ENCODE measurements around the gene PRICKLE1. TPM values are rescaled to one million over a fixed set of nuclear protein-coding genes. Genes with fewer than 3 reads are reported as not detected.

The PRICKLE1 gene
- total RNA-seq, 1 donor from 2014 or later = 6.4 TPM

DNA sequence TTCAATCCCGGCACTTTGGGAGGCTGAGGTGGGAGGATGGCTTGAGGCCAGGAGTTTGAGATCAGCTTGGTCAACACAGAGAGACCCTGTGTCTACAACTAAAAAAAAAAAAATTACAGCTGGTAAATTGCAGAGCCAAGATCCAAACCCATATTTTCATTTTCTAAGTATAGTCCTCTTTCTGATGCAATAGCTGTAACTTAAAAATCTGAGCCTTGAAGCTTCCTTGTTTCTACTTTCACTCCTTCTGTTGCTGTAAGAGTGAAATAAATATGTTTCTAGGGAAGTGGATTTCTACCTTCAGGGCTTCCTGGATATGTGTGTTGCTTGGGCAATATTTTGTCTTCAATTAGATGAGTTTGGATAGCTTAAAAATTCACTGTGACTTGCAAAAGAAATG lies 42.0 kb upstream of the PRICKLE1 start:
- Mint-ChIP-seq H3K9me3 (ENCODE audit: unreplicated experiment) (no peaks in the 10 kb centered on the region), H3K27me3 (ENCODE audit: unreplicated experiment) (no peaks in the 10 kb centered on the region), H3K36me3 (ENCODE audit: unreplicated experiment) (no peaks in the 10 kb centered on the region), H3K27ac (ENCODE audit: unreplicated experiment) (no peak overlapping the region), H3K4me1 (ENCODE audit: low read depth, unreplicated experiment) (no peaks in the 10 kb centered on the region), H3K4me3 (ENCODE audit: unreplicated experiment) (no peak overlapping the region)
- DNase-seq = no peak
- no peak for TF ChIP-seq CTCF (IDR thresholded peaks at IDR 0.05; ENCODE audit: partially characterized antibody, unreplicated experiment)

GRCh38 chr12:42630314-42630713 lies 40.8 kb upstream of the PRICKLE1 start:
- Mint-ChIP-seq H3K27me3 (ENCODE audit: unreplicated experiment) (no peaks in the 10 kb centered on the region), H3K4me1 (ENCODE audit: low read depth, unreplicated experiment) (no peaks in the 10 kb centered on the region), H3K27ac (ENCODE audit: unreplicated experiment) (no peak overlapping the region), H3K9me3 (ENCODE audit: unreplicated experiment) (no peaks in the 10 kb centered on the region), H3K4me3 (ENCODE audit: unreplicated experiment) (no peak overlapping the region), H3K36me3 (ENCODE audit: unreplicated experiment) (no peaks in the 10 kb centered on the region)
- no peak for DNase-seq
- TF ChIP-seq CTCF (IDR thresholded peaks at IDR 0.05; ENCODE audit: partially characterized antibody, unreplicated experiment) = no peak

DNA sequence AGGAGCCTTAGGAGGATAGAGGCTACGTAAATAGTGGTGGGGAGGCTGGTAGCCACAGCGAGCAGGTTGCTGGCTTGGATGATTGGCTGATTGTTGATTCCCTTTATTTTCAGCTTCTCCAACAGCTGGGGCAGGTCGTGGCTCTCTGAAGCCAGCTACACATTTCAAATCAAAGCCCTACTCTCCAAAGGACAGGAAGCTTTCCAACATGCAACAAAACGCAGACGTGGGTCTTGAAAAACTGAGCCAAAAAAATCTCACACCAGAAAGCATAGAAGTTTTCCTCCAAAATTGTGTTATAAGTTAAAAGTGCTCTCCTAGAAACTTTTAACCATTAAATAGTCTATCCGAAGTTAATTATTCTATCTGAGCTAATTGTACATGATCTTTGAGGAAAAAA lies 37.6 kb upstream of the PRICKLE1 start:
- no peak for DNase-seq
- TF ChIP-seq CTCF (IDR thresholded peaks at IDR 0.05; ENCODE audit: partially characterized antibody, unreplicated experiment) = no peak
- H3K27me3 Mint-ChIP-seq (ENCODE audit: unreplicated experiment) = no peaks in the 10 kb centered on the region
- peaks cover 2% of the 10 kb centered on the region for H3K9me3 Mint-ChIP-seq (ENCODE audit: unreplicated experiment)
- no peak overlapping the region for H3K4me3 Mint-ChIP-seq (ENCODE audit: unreplicated experiment)
- no peaks in the 10 kb centered on the region for H3K4me1 Mint-ChIP-seq (ENCODE audit: low read depth, unreplicated experiment)
- no peak overlapping the region for H3K27ac Mint-ChIP-seq (ENCODE audit: unreplicated experiment)
- H3K36me3 Mint-ChIP-seq (ENCODE audit: unreplicated experiment) = no peaks in the 10 kb centered on the region

- Mint-ChIP-seq H3K4me3 (ENCODE audit: unreplicated experiment) (no peak overlapping the region), H3K4me1 (ENCODE audit: low read depth, unreplicated experiment) (no peaks in the 10 kb centered on the region), H3K36me3 (ENCODE audit: unreplicated experiment) (no peaks in the 10 kb centered on the region), H3K9me3 (ENCODE audit: unreplicated experiment) (peaks cover 2% of the 10 kb centered on the region), H3K27me3 (ENCODE audit: unreplicated experiment) (no peaks in the 10 kb centered on the region), H3K27ac (ENCODE audit: unreplicated experiment) (no peak overlapping the region)
- no peak for DNase-seq
- TF ChIP-seq CTCF (IDR thresholded peaks at IDR 0.05; ENCODE audit: partially characterized antibody, unreplicated experiment) = no peak
Measured at GRCh38 chr12:42625611-42626010, 36.1 kb upstream of the PRICKLE1 start.

DNA sequence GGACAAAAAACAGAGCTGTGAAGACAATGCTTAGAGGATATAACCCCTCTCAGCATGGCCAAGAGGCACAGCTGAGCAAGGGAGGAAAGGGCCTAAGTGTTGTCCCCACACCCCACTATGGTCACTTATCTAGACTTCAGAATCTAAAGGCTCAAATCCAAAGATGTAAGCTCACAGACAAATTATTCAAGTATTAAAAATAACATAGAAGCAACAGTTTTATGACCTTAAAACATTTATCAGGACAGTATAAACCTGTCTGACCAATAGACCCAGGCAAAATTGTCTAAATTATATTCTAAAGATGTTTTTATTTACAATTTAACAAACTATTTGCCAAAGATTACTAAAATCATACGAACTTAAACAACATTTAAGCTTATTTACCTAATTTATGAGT lies 28.1 kb upstream of the PRICKLE1 start:
- no peaks in the 10 kb centered on the region for H3K27me3 Mint-ChIP-seq (ENCODE audit: unreplicated experiment)
- H3K27ac Mint-ChIP-seq (ENCODE audit: unreplicated experiment) = no peak overlapping the region
- H3K4me3 Mint-ChIP-seq (ENCODE audit: unreplicated experiment) = no peak overlapping the region
- H3K4me1 Mint-ChIP-seq (ENCODE audit: low read depth, unreplicated experiment) = no peaks in the 10 kb centered on the region
- peaks cover 2% of the 10 kb centered on the region for H3K9me3 Mint-ChIP-seq (ENCODE audit: unreplicated experiment)
- no peak for DNase-seq
- TF ChIP-seq CTCF (IDR thresholded peaks at IDR 0.05; ENCODE audit: partially characterized antibody, unreplicated experiment) = no peak
- H3K36me3 Mint-ChIP-seq (ENCODE audit: unreplicated experiment) = no peaks in the 10 kb centered on the region

All from glutamatergic neuron (in vitro differentiated cells).